K562 treated with DMSO at 1 percent for 4 hours (cell line): Measurements from ENCODE around the gene ZSCAN5A. TPM values are rescaled to one million over a fixed set of nuclear protein-coding genes. Genes with fewer than 3 reads are reported as not detected.

ENCODE experiments used
- total RNA-seq: library from RNA; unstranded; fragments of 300-600 nt; gene quantifications from 2 replicates; pipeline ENCODE4 v1.2.3, GENCODE V29; 2022; ENCODE audit not compliant: insufficient read depth

ZSCAN5A gene, protein sequence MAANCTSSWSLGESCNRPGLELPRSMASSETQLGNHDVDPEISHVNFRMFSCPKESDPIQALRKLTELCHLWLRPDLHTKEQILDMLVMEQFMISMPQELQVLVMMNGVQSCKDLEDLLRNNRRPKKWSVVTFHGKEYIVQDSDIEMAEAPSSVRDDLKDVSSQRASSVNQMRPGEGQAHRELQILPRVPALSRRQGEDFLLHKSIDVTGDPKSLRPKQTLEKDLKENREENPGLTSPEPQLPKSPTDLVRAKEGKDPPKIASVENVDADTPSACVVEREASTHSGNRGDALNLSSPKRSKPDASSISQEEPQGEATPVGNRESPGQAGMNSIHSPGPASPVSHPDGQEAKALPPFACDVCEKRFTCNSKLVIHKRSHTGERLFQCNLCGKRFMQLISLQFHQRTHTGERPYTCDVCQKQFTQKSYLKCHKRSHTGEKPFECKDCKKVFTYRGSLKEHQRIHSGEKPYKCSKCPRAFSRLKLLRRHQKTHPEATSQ
- total RNA-seq = 3.2 and 3.8 TPM in 2 replicates

DNA sequence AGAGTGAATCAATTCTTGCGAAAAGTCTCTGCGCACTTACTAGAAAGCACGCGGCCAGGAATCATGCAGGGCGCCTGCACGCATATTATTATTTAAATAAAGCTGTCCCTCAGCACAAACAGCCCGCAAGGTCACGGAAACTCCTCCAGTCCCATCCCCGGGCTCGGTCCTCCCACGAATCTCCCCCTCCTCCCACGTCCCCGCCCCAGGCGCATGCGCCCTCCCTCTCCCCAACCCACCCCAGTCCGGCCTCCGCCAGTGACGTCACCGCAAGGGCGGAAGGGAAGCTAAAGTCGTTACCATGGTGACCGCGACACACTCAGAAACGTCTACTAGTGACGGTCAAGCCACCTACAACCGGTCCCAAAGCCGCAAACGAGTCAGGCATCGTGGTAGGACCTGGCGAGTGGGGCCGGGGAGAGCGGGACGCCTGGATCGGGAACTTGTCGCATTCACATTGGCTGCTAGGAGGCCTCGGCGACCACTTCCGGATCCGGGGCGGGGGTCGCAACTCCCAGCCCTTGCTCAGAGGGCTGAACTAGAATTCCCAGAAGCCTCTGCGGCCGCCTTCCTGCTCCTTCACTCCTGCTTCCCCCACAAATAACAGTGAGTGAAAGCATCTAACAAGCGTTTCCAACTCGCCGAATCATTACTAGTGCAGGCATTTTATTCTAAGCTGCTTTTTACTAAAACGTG lies at the start of gene ZSCAN5A:
TSS of gene ZSCAN5A (minus strand) at position 459 of the 696 bp plus-strand sequence. CDS start 89,793 bp downstream, outside the sequence.

DNA sequence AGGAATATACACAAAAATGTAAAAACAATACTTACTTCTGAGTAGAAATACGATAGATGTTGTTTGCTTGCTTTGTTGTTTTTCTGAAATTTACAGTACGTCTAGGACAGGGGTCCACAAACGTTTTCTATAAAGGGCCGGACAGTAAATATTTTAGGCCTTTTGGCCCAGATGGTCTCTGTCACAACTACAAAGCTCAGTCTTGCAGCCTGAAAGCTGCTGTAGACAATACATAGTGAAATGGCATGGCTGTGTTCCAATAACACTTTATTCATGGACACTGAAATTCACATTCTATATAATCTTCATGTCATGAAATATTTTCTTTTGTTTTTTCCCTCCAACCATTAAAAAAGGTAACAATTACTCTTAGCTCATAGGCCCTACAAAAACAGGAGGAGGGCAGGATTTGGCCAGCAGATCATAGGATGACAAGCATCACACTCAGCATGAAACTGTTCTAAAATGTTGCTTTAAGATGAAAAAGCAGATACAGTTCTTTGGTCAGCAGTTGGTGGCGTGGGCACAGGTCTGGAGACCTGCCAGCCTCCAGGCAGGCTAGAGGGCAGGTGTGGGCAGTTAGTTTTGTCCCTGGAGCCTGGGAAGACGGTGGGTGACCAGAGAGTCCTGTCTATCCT lies 42.4 kb downstream of the ZSCAN5A start, which contains the start of gene EDDM13:
TSS of gene EDDM13 (plus strand) at position 588 of the 638 bp plus-strand sequence. CDS start 87 bp downstream, outside the sequence.

DNA sequence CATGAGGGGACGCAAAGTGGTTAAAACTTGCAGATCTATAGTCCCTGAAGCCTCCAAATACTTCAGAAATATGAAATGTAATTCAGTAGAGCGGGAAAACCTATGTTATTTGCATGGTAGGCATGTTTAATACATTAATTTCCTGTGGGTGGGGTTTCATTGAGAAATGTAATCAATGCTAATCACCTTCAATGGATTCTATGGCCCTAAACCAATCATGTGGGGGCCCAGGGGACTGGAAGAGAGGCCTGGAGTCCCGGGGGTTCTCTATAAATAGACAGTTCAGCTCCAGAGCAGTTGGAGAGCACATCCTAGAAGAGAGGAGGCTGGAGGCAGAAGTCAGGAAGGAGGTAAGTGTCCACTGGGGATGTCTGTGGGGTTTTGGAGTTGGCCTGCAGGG lies 112.7 kb downstream of the ZSCAN5A start, which contains the start of gene ZSCAN5C:
TSS of gene ZSCAN5C (plus strand) at position 301 of the 400 bp plus-strand sequence. CDS start 3,641 bp downstream, outside the sequence.

DNA sequence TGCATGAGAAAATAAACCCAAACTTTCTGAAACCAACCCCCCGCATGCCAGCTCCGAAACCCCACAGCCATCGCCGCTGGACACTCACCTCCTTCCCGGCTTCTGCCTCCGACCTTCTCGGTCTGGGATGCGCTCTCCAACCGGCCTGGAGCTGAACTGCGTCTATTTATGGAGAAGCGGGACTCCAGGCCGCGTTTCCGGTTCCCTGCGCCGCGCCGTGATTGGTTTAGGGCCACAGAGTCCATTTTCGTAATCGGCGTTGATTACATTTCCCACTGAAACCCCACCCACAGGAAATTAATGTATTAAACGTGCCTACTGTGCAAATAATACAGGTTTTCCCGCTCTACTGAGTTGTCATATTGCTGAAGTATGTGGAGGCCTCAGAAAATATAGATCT lies 117.0 kb downstream of the ZSCAN5A start, which contains the start of gene ZSCAN5B:
TSS of gene ZSCAN5B (minus strand) at position 138 of the 400 bp plus-strand sequence. CDS start 4,731 bp downstream, outside the sequence.

DNA sequence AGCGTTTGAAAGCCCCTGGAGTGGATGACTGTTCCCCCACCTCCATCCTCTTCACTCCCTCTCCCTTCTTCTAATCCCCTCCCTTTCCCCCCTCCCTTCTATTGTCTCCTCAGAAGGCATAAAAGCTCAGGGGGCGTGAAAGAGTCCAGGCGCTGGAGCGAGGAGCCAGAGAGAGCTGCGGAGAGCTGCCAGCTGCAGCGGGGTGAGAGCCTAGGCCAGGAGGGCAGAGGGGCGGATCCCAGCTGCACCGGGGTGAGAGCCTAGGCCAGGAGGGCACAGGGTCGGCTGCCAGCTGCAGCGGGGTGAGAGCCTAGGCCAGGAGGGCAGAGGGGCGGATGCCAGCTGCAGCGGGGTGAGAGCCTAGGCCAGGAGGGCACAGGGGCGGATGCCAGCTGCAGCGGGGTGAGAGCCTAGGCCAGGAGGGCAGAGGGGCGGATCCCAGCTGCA lies 138.8 kb downstream of the ZSCAN5A start, which contains the start of gene GALP:
TSS of gene GALP (plus strand) at position 148 of the 447 bp plus-strand sequence. CDS start 1,101 bp downstream, outside the sequence.

Other genes starting within 250 kb of the ZSCAN5A start
- 48.0 and 50.8 TPM in 2 replicates for gene ZNF787, start 193.5 kb downstream of the ZSCAN5A start, total RNA-seq
- gene ZNF444, start 173.6 kb downstream of the ZSCAN5A start, total RNA-seq = 29.8 and 34.8 TPM in 2 replicates
- gene GALP, start 138.8 kb downstream of the ZSCAN5A start, total RNA-seq = not detected in 2 replicates
- not detected in 2 replicates for gene ZSCAN5B, start 117.1 kb downstream of the ZSCAN5A start, total RNA-seq
- gene ZSCAN5C, start 112.6 kb downstream of the ZSCAN5A start, total RNA-seq = not detected in 2 replicates
- not detected in 2 replicates for gene EDDM13, start 42.1 kb downstream of the ZSCAN5A start, total RNA-seq
- 1.9 TPM in 1 of 2 replicates, not detected in the other for gene ZNF582, start 78.7 kb upstream of the ZSCAN5A start, total RNA-seq
- 0.16 TPM in 1 of 2 replicates, not detected in the other for gene ZNF583, start 89.5 kb upstream of the ZSCAN5A start, total RNA-seq
- not detected in 2 replicates for gene ZNF667, start 162.5 kb upstream of the ZSCAN5A start, total RNA-seq
- gene ZNF471, start 193.0 kb upstream of the ZSCAN5A start, total RNA-seq = not detected in 2 replicates
- not detected in 2 replicates for gene ZFP28, start 224.1 kb upstream of the ZSCAN5A start, total RNA-seq